ENCODE data around the gene MINAR1.

The MINAR1 gene

DNA sequence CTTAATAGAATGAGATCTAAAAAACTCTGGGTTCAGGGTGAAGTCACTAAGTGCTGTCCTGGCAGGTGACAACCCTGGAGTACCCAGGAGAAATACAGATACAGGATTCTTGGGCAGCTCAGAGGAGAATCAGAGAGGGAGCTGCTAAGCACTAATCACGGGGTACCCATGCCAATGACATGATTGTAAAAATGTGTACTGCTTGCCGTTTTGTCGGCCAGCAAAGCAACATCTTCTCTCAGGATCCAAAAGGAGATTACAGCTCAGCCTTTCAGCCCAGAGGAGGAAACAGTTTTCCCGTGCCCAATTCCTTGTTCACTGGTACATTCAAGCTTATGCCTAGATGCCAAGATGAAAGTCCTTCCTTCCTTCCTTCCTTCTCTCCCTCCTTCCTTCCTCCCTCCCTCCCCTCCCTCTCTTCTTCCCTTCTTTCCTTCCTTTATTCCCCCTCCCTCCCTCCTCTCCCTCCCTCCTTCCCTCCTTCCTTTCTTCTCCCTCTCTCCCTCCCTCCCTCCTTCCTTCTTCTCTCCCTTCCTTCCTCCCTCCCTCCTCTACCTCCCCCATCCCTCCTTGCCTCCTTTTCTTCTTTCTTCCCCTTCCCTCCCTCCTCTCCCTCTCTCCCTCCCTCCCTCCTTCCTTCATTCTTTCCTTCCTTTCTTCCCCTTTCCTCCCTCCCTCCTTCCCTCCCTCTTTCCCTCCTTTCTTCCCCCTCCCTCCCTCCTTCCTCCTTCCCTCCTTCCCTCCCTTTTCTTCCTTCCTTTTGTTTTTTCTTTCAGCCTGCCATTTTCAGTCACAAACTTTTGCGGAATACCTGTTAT is 4.1 kb upstream of the MINAR1 start:
- Histone ChIP-seq H3K27me3 (replicated peaks) (peaks cover 16% of the 10 kb centered on the region), H3K36me3 (replicated peaks) (no peaks in the 10 kb centered on the region), H3K4me3 (ENCODE audit: low read depth, low read length) (no peak overlapping the region), H3K27ac (no peak overlapping the region)
- no peak for DNase-seq
- in situ Hi-C loops (cut with HindIII; ENCODE audit: low pct_ligation_motif_present, low sequenced_read_pairs) = no loop called here
- TF ChIP-seq, protein P1, sequence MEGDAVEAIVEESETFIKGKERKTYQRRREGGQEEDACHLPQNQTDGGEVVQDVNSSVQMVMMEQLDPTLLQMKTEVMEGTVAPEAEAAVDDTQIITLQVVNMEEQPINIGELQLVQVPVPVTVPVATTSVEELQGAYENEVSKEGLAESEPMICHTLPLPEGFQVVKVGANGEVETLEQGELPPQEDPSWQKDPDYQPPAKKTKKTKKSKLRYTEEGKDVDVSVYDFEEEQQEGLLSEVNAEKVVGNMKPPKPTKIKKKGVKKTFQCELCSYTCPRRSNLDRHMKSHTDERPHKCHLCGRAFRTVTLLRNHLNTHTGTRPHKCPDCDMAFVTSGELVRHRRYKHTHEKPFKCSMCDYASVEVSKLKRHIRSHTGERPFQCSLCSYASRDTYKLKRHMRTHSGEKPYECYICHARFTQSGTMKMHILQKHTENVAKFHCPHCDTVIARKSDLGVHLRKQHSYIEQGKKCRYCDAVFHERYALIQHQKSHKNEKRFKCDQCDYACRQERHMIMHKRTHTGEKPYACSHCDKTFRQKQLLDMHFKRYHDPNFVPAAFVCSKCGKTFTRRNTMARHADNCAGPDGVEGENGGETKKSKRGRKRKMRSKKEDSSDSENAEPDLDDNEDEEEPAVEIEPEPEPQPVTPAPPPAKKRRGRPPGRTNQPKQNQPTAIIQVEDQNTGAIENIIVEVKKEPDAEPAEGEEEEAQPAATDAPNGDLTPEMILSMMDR (IDR thresholded peaks at IDR 0.05; ENCODE audit: low read depth, low read length, missing control alignments) = no peak

DNA sequence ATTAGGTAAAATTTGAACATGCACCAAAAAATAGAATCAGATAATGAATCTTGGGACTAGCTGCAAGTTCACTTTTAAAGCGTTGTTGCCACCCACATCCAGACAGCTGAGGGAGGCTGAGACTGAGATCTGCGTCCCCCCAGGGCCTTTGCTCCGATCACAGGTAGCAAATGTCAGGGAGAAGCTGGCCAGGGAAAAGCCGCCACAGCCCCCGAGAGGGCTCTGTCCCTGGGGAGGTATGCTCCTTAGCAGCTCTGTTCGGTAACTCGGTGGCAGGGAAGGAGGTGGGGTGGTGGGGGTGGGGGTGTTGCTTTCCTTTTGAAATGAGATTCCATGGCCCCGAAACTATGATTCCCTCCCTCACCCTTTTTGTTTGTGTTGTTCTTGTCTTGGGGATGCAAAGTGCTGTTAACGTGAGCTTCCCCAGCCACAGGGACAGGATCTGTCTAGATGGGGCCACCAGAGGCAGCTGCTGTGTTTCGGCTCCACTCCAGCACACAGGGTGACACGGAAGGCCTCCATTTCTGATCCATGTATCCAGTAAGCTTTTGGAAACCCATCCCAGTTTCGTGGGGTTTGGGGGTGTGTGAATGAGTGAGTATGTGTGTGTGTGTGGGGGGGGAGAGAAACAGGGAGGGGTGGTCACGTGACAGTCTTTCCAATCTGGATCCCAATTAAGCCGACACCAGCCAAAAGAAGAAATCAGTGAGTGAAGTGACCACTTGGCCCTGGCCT is 1.1 kb upstream of the MINAR1 start:
- in situ Hi-C loops (cut with HindIII; ENCODE audit: low pct_ligation_motif_present, low sequenced_read_pairs) = no loop called here
- Histone ChIP-seq H3K27me3 (replicated peaks) (peaks cover 34% of the 10 kb centered on the region), H3K4me3 (ENCODE audit: low read depth, low read length) (peak overlapping the region; percentile 62)

DNA sequence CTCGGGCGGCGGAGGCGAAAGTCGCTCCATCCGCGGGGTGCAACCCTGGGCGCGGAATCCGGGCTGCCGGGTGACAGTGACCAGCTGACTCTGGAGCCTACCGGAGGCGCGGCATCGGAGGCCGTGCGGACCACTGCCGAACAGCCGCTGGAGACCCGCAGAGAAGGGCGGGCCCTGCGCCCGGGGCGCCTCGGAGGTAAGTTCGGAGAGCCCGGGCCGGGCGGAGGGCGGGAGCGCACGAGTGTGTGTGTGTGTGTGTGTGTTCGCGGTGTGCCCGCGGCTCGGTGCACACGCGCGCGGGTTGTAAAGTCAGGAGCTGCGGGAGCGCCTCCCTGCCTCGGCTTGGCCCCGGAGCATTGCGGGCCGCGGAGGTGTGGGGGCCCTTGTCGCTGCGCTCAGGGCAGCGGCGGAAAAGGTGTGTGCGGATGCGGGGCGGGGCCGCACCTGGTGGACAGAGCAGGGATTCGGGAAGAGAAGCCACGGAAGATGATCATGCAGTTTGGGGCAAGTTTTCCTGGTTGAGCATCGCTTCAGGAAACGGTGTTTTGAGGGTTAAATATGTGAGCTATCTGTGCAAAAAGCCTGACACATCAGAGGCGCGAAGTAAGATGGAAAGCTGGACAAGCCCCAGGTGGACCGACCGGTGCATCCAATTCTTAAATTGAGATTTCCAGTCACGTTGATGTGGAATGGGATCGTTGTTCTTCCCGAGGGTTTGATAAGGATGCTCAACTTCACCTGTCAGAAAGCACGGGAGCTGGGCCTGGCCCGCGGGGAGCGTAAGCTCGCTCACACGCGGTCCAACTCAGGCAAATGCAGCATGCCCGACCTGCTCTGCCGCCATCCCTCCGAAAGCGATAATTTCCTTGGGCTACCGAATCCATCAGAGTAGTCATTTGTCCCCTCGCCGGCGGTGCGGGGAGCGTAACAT is 474 bp downstream of the MINAR1 start:
- DNase-seq = no peak
- TF ChIP-seq, protein P1 (IDR thresholded peaks at IDR 0.05; ENCODE audit: low read depth, low read length, missing control alignments) = no peak
- in situ Hi-C loops (cut with HindIII; ENCODE audit: low pct_ligation_motif_present, low sequenced_read_pairs) = no loop called here
- H3K4me3 ChIP-seq (ENCODE audit: low read depth, low read length) = peak overlapping the region; percentile 62
- no peak overlapping the region for H3K27ac ChIP-seq
- no peaks in the 10 kb centered on the region for H3K36me3 ChIP-seq (replicated peaks)
- H3K27me3 ChIP-seq (replicated peaks) = peaks cover 34% of the 10 kb centered on the region

More for the DNA sequence above, 1.1 kb upstream of the MINAR1 start:
- TF ChIP-seq, protein P1 (IDR thresholded peaks at IDR 0.05; ENCODE audit: low read depth, low read length, missing control alignments) = no peak
- Histone ChIP-seq H3K27ac (no peak overlapping the region), H3K36me3 (replicated peaks) (no peaks in the 10 kb centered on the region)
- DNase-seq = no peak

DNA sequence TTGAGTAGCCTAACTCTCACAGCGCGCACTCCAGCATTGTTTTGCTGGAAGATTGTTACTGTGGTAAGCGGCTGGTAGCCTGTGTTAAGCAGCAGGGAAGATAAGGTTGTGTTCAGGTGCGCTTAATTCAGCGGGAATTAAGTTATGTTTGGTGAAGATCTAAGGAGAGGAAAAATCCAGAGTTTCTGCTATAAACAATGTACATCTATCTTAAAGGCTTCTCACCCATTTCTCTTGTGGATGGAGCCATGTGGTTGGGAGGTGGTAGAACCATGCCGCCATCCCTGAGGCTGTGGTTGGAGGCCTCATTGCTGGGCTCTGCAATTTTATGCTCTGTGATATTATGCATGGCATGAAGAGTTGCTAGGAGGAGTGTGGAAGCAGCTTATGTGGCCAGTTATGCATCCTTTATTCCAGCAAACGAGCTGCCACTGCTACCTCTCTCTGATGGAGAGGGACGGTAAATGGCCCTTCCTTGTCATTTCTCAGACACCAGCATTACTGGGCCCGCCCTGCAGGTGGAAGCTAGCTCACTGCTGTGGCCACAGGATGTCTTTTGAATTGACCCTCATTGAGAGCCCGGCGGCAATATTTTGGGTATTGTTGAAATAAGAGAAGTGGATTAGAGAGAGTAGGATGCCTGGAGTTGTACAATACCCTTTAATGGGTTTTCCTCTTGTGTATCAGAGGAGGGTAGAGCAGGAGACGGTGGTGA is 1.3 kb downstream of the MINAR1 start:
- Histone ChIP-seq H3K4me3 (ENCODE audit: low read depth, low read length) (no peak overlapping the region), H3K36me3 (replicated peaks) (no peaks in the 10 kb centered on the region), H3K27ac (no peak overlapping the region), H3K27me3 (replicated peaks) (peaks cover 34% of the 10 kb centered on the region)
- no peak for DNase-seq
- in situ Hi-C loops (cut with HindIII; ENCODE audit: low pct_ligation_motif_present, low sequenced_read_pairs) = no loop called here
- TF ChIP-seq, protein P1 (IDR thresholded peaks at IDR 0.05; ENCODE audit: low read depth, low read length, missing control alignments) = peak; percentile 23

DNA sequence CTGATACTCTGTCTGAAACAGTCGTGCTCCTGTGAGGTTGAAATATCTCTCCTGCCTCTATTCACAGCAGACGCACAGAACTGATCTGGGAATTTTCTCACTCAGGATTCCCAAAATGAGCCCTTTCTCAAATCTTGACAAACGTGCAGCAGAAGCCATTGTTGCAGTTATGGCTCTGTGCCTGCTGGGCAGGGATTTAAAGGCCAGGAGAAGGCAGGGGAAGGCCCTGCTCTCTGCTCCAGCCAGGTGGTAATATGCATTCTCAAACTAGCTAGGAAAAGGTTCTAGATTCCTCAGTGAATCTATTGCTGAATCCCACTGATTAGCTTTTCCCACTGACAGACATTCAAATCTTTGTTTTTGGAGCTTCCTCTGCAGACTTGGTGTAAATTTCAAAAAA is 2.2 kb downstream of the MINAR1 start:
- in situ Hi-C loops (cut with HindIII; ENCODE audit: low pct_ligation_motif_present, low sequenced_read_pairs) = no loop called here
- no peak for DNase-seq
- H3K27me3 ChIP-seq (replicated peaks) = peaks cover 34% of the 10 kb centered on the region
- TF ChIP-seq, protein P1 (IDR thresholded peaks at IDR 0.05; ENCODE audit: low read depth, low read length, missing control alignments) = no peak
- no peak overlapping the region for H3K4me3 ChIP-seq (ENCODE audit: low read depth, low read length)
- no peaks in the 10 kb centered on the region for H3K36me3 ChIP-seq (replicated peaks)
- H3K27ac ChIP-seq = no peak overlapping the region

Measured in brain microvascular endothelial cell (primary cell).